ENCODE results near the gene IMMP2L.

The IMMP2L gene

DNA sequence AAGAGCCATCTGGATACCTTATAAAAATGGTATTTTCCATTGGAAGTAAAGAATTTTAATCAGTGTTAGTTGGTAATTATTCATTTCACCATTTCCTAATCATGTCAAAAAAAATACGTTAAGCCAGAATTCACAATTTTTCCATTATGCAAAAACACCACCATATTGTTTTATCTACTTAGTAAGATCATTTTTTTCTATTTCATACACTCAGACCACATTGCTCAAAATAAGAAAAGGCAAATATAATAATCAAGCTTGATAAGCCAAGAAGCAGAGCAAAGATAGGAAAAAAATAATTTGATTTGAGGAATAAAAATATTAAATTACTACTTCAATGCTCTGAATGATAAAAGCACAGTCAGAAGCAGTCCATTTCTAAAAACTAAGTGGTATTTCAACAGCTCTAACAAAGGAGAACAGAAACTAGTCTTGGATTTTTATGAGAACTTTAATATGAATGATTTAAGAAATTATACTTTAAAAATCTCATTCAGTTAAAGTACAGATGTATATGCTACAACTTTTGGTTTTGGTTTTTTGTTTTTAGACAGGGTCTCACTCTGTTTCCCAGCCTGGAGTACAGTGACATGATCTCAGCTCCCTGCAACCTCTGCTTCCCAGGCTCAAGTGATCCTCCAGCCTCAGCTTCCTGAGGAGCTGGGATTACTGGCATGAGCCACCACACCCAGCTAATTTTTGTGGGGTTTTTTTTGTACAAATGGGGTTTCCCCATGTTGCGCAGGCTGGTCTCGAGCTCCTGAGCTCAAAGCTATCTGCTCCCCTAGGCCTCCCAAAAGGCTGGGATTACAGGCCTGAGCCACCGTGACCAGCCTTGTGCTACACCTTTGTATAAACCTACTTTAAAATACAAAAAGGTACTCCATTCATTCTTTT, 424.7 kb downstream of the IMMP2L start:
- TF ChIP-seq CTCF (conservative IDR thresholded peaks at IDR 0.05; ENCODE audit: low read depth, low read length) = no peak
- no peak for DNase-seq (ENCODE audit: low read depth)
- H3K4me3 ChIP-seq (ENCODE audit: low read length) = no peak overlapping the region

DNA sequence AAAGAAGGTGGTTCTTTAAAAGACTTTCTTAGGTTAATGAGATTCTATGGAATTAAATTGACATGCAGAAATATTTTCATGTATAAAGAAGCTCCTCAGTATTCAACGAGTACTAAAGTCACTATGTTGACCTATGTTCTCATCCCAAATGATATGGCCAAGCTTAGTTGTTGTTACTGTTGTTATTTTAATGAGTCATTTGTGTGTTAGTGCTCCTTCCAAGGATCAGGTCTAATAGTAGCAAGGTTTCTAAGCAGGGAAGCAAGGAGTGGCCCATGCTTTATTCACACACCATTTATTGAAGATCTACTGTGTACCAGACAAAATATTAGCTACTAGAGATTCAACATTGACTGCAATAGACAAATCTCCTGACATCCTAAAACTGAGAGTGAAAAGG, 429.5 kb downstream of the IMMP2L start:
- H3K4me3 ChIP-seq (ENCODE audit: low read length) = no peak overlapping the region
- no peak for DNase-seq (ENCODE audit: low read depth)
- no peak for TF ChIP-seq CTCF (conservative IDR thresholded peaks at IDR 0.05; ENCODE audit: low read depth, low read length)

GRCh38 chr7:111129435-111129834, 432.9 kb downstream of the IMMP2L start:
- DNase-seq (ENCODE audit: low read depth) = no peak
- TF ChIP-seq CTCF (conservative IDR thresholded peaks at IDR 0.05; ENCODE audit: low read depth, low read length) = no peak

GRCh38 chr7:111126987-111127386, 435.3 kb downstream of the IMMP2L start:
- TF ChIP-seq CTCF (conservative IDR thresholded peaks at IDR 0.05; ENCODE audit: low read depth, low read length) = no peak
- no peak for DNase-seq (ENCODE audit: low read depth)
- no peak overlapping the region for H3K4me3 ChIP-seq (ENCODE audit: low read length)

More at GRCh38 chr7:111129435-111129834, 432.9 kb downstream of the IMMP2L start:
- H3K4me3 ChIP-seq (ENCODE audit: low read length) = no peak overlapping the region

DNA sequence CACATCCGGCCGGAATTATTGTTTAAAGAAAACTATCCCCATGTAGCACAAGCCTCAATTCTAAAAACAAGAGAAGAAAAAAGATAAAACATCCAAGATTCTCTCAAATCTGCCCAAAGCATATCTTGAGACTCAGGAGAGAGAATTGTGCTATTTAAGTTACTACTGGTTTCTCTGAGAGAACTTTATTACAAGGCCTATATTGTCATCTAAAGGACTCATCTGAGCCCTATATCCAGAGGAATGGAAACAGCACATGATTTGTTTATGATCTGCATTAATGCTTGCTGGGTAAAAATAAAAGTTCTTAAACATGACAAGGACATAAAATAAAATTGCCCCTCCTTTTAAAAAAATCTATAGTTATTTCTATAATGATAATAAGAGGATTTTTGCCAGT, 446.3 kb downstream of the IMMP2L start:
- DNase-seq (ENCODE audit: low read depth) = no peak
- no peak for TF ChIP-seq CTCF (conservative IDR thresholded peaks at IDR 0.05; ENCODE audit: low read depth, low read length)
- no peak overlapping the region for H3K4me3 ChIP-seq (ENCODE audit: low read length)

GRCh38 chr7:111113263-111114017, 448.9 kb downstream of the IMMP2L start:
- TF ChIP-seq CTCF (conservative IDR thresholded peaks at IDR 0.05; ENCODE audit: low read depth, low read length) = no peak

More at GRCh38 chr7:111113263-111114017, 448.9 kb downstream of the IMMP2L start:
- no peak for DNase-seq (ENCODE audit: low read depth)
- H3K4me3 ChIP-seq (ENCODE audit: low read length) = no peak overlapping the region

Data from retinal pigment epithelial cell (primary cell).